Panc1 (cell line): ENCODE measurements around the gene TUBE1. TPM values are rescaled to one million over a fixed set of nuclear protein-coding genes. Genes with fewer than 3 reads are reported as not detected.

Source experiments
- ATAC-seq: fragments of 200-7000 bp; cut with Tn5 transposase; 2 replicates; pipeline ENCODE4 v1.9.1; 2020; ENCODE audit warnings: mild to moderate bottlenecking, moderate library complexity
- BruUV-seq: library from RNA; stranded (reverse); fragments of 400-500 nt; replicated peaks from 2 replicates; lab custom pipeline; 2021; lab: Mats Ljungman, UMichigan
- CTCF ChIA-PET: fragments of 300-600 bp; sonication (Branson Sonifier 250); formaldehyde crosslinking; loops from one replicate; lab custom pipeline; 2022; ENCODE audit warnings: antibody characterized with exemption; lab: Charles Lee
- POLR2A ChIA-PET: fragments of 300-600 bp; sonication (Branson Sonifier 250); formaldehyde crosslinking; loops from one replicate; lab custom pipeline; 2022; ENCODE audit warnings: antibody characterized with exemption; lab: Charles Lee
- DNase-seq: peaks from one replicate; pipeline ENCODE4 v3.0.0-alpha.2; 2010; ENCODE audit warnings: low read depth, low spot score
- H3K27ac ChIP-seq: 2 replicates; pipeline ENCODE4 v1.5.1; 2011; ENCODE audit warnings: mild to moderate bottlenecking, low read length, inconsistent platforms
- H3K27me3 ChIP-seq: fragments of 200-500 bp; sonication (Bioruptor generic); 2 replicates; pipeline ENCODE4 v1.6.0; 2014; ENCODE audit warnings: low read length, inconsistent platforms; ENCODE audit not compliant: control insufficient read depth, insufficient read depth
- H3K36me3 ChIP-seq: fragments of 200-500 bp; sonication (Bioruptor generic); 2 replicates; pipeline ENCODE4 v1.5.1; 2014; ENCODE audit warnings: inconsistent platforms, mild to moderate bottlenecking, low read length, moderate library complexity; ENCODE audit not compliant: control insufficient read depth, insufficient read depth
- H3K4me1 ChIP-seq: 2 replicates; pipeline ENCODE4 v1.5.1; 2011; ENCODE audit warnings: inconsistent platforms, mild to moderate bottlenecking, low read length, moderate library complexity; ENCODE audit not compliant: control insufficient read depth, insufficient read depth
- H3K4me3 ChIP-seq, 2 experiments: 2 replicates each; pipeline ENCODE4 v1.5.1; 2011 to 2012; ENCODE audit warnings: low read depth in 2 of 2, low read length in 2 of 2, mild to moderate bottlenecking in 2 of 2, inconsistent platforms in 1 of 2, moderate library complexity in 1 of 2
- H3K9me3 ChIP-seq: fragments of 200-500 bp; sonication (Bioruptor generic); 2 replicates; pipeline ENCODE4 v1.5.1; 2014; ENCODE audit warnings: low read depth, mild to moderate bottlenecking, inconsistent platforms, low read length, moderate library complexity; ENCODE audit not compliant: control insufficient read depth, insufficient read depth
- POLR2AphosphoS5 ChIP-seq: IDR thresholded peaks from 2 replicates; pipeline ENCODE4 v1.6.1; 2012; ENCODE audit warnings: mild to moderate bottlenecking, low read depth, low read length, moderate library complexity
- SIN3A ChIP-seq: IDR thresholded peaks from 2 replicates; pipeline ENCODE4 v1.6.1; 2012; ENCODE audit warnings: low read depth, mild to moderate bottlenecking, low read length, moderate library complexity, borderline replicate concordance; ENCODE audit not compliant: insufficient read depth
- TCF7L2 ChIP-seq: IDR thresholded peaks from 2 replicates; pipeline ENCODE4 v1.6.1; 2011; ENCODE audit warnings: mild to moderate bottlenecking, low read depth, low read length, inconsistent platforms
- in situ Hi-C: cut with HindIII; loops from 2 replicates; pipeline ENCODE4 v1.10.0; 2016; ENCODE audit warnings: low sequenced_read_pairs, low pct_unique_long_range_greater_than_20kb
- intact Hi-C: fragments of 100-400 bp; cut with micrococcal nuclease; formaldehyde crosslinking; loops from one replicate; pipeline ENCODE4 v1.10.0; 2022; ENCODE audit not compliant: unreplicated experiment
- total RNA-seq: library from RNA; stranded (reverse); gene quantifications from one replicate; pipeline ENCODE4 v1.2.1, GENCODE V29; 2021; ENCODE audit not compliant: unreplicated experiment
- TF ChIP-seq, protein P1 (sequence below): fragments of 450-650 bp; IDR thresholded peaks from 2 replicates; pipeline ENCODE4 v1.5.1; 2017; ENCODE audit warnings: mild to moderate bottlenecking
- TF ChIP-seq, protein P2 (sequence below), 2 experiments: IDR thresholded peaks; 2 replicates each; pipeline ENCODE4 v1.6.1; 2011 to 2012; ENCODE audit warnings: low read depth in 2 of 2, control low read depth in 1 of 2, low read length in 1 of 2, mild to moderate bottlenecking in 1 of 2, moderate library complexity in 1 of 2; ENCODE audit not compliant: insufficient read depth in 1 of 2

TUBE1 gene
- total RNA-seq, 1 experiment from 2014 or later: 22.3 TPM

DNA sequence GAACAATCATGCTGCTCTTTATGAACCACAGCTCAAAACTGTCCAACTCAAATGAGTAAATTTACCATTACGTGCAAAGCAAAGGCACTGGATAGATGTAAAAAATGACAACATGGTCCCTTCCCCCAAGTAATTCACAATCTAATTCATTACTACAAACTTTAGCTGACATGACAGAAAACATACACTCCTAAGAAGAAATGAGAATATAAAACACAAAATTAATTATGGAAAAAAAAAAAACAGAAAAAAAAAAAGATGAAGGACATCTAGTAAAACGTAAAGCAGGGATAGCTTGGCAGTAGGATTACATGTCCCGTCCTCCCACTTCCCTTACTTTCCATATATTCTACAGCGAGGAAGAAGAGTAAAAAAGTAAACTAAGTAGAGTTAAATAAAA is 5.7 kb downstream of the TUBE1 start:
- no peak overlapping the region for H3K27ac ChIP-seq
- DNase-seq: no peak
- no TSS peak for BruUV-seq
- H3K4me3 ChIP-seq: no peak overlapping the region
- H3K4me1 ChIP-seq: peaks cover 6% of the 10 kb centered on the region; the same call in 1 of the 2 replicates
- no peak for ATAC-seq
- no peaks in the 10 kb centered on the region for H3K9me3 ChIP-seq
- no peak for TF ChIP-seq POLR2AphosphoS5
- no peak for TF ChIP-seq SIN3A
- TF ChIP-seq, protein P1, sequence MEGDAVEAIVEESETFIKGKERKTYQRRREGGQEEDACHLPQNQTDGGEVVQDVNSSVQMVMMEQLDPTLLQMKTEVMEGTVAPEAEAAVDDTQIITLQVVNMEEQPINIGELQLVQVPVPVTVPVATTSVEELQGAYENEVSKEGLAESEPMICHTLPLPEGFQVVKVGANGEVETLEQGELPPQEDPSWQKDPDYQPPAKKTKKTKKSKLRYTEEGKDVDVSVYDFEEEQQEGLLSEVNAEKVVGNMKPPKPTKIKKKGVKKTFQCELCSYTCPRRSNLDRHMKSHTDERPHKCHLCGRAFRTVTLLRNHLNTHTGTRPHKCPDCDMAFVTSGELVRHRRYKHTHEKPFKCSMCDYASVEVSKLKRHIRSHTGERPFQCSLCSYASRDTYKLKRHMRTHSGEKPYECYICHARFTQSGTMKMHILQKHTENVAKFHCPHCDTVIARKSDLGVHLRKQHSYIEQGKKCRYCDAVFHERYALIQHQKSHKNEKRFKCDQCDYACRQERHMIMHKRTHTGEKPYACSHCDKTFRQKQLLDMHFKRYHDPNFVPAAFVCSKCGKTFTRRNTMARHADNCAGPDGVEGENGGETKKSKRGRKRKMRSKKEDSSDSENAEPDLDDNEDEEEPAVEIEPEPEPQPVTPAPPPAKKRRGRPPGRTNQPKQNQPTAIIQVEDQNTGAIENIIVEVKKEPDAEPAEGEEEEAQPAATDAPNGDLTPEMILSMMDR: no peak
- TF ChIP-seq, protein P2, sequence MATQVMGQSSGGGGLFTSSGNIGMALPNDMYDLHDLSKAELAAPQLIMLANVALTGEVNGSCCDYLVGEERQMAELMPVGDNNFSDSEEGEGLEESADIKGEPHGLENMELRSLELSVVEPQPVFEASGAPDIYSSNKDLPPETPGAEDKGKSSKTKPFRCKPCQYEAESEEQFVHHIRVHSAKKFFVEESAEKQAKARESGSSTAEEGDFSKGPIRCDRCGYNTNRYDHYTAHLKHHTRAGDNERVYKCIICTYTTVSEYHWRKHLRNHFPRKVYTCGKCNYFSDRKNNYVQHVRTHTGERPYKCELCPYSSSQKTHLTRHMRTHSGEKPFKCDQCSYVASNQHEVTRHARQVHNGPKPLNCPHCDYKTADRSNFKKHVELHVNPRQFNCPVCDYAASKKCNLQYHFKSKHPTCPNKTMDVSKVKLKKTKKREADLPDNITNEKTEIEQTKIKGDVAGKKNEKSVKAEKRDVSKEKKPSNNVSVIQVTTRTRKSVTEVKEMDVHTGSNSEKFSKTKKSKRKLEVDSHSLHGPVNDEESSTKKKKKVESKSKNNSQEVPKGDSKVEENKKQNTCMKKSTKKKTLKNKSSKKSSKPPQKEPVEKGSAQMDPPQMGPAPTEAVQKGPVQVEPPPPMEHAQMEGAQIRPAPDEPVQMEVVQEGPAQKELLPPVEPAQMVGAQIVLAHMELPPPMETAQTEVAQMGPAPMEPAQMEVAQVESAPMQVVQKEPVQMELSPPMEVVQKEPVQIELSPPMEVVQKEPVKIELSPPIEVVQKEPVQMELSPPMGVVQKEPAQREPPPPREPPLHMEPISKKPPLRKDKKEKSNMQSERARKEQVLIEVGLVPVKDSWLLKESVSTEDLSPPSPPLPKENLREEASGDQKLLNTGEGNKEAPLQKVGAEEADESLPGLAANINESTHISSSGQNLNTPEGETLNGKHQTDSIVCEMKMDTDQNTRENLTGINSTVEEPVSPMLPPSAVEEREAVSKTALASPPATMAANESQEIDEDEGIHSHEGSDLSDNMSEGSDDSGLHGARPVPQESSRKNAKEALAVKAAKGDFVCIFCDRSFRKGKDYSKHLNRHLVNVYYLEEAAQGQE (IDR thresholded peaks at IDR 0.05; ENCODE audit: insufficient read depth in 1 of 2, low read depth in 2 of 2, low read length in 1 of 2): no peak
- TF ChIP-seq TCF7L2: no peak
- intact Hi-C loops: no loop called here
- peaks cover 42% of the 10 kb centered on the region for H3K36me3 ChIP-seq
- in situ Hi-C loops: no loop called here
- no peaks in the 10 kb centered on the region for H3K27me3 ChIP-seq
- CTCF ChIA-PET: no interaction called here
- POLR2A ChIA-PET: no interaction called here

DNA sequence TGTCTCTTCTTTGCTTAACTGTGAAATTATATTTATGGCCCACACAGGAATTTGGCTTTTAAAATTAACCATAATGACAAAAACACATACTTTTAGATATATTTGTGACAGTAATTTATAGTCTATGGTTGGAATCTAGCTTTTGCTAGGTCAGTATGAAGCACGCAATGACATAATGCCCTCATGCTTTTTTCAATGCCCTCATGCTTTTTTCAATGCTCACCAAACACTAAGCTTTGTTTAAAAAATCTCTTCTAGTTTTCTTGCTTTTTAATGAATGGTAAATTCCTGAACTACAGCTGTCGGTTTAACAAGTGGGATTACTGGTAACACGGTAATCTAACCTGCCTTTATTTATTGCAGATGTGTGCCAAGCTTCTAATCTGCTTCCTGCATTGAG is 20.7 kb downstream of the TUBE1 start:
- Histone ChIP-seq H3K9me3 (no peaks in the 10 kb centered on the region), H3K4me3 (no peak overlapping the region), H3K27me3 (no peaks in the 10 kb centered on the region), H3K36me3 (peaks cover 2% of the 10 kb centered on the region; the same call in 1 of the 2 replicates), H3K27ac (no peak overlapping the region), H3K4me1 (no peaks in the 10 kb centered on the region)
- in situ Hi-C loops: no loop called here
- DNase-seq: no peak
- BruUV-seq: no TSS peak
- intact Hi-C loops: no loop called here
- ChIA-PET CTCF (no interaction called here), POLR2A (no interaction called here)
- ATAC-seq: no peak
- TF ChIP-seq, protein P1: no peak
- TF ChIP-seq SIN3A (no peak), POLR2AphosphoS5 (no peak), TCF7L2 (no peak)
- TF ChIP-seq, protein P2 (IDR thresholded peaks at IDR 0.05; ENCODE audit: insufficient read depth in 1 of 2, low read depth in 2 of 2, low read length in 1 of 2): no peak
